Measurements from ENCODE around the gene NTRK3.

DNA sequence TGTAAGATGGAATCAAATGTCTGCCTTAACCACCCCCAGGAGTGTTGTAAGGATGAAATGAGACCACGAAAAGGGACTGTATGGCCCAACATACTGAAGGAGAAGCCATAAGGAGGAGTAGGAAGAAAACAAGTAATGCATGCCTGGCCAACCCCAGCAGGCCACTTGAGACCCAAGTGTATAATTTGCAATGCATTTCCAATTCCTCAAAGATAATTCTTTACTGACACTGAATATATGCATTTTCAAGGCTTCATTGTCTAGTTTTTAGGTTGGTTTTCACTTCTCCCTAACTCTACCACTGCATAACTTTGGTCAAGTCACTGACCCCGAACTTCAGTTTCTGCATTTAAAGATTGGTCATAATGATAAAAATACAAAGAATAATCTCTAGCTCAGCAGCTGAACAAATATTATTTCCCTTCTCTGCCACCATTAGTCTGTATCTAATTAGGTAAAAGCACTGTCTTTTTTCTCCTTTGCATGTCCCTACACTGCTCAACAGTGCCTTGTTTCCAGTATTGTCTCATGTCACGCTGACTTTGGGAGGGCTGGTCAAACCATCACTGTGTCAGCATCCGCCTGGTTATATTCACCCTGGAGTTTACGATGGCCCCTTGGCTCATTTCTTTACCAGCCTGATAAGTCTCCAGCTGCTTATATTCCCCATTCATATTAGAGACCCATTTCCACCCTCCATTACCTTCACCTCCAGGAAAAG is 378.6 kb downstream of the NTRK3 start:
- TF ChIP-seq, protein P1, sequence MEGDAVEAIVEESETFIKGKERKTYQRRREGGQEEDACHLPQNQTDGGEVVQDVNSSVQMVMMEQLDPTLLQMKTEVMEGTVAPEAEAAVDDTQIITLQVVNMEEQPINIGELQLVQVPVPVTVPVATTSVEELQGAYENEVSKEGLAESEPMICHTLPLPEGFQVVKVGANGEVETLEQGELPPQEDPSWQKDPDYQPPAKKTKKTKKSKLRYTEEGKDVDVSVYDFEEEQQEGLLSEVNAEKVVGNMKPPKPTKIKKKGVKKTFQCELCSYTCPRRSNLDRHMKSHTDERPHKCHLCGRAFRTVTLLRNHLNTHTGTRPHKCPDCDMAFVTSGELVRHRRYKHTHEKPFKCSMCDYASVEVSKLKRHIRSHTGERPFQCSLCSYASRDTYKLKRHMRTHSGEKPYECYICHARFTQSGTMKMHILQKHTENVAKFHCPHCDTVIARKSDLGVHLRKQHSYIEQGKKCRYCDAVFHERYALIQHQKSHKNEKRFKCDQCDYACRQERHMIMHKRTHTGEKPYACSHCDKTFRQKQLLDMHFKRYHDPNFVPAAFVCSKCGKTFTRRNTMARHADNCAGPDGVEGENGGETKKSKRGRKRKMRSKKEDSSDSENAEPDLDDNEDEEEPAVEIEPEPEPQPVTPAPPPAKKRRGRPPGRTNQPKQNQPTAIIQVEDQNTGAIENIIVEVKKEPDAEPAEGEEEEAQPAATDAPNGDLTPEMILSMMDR (IDR thresholded peaks at IDR 0.05; ENCODE audit: poor library complexity, severe bottlenecking), result no peak
- TF ChIP-seq POLR2AphosphoS5 (IDR thresholded peaks at IDR 0.05), result no peak
- no peak for TF ChIP-seq EP300 (conservative IDR thresholded peaks at IDR 0.05; ENCODE audit: poor library complexity, severe bottlenecking)
- TF ChIP-seq EZH2 (IDR thresholded peaks at IDR 0.05; ENCODE audit: borderline replicate concordance, insufficient read depth, low read length, poor library complexity, severe bottlenecking), result no peak

All from neural cell (in vitro differentiated cells).